ENCODE results near the gene PEX14.

- no peak for TF ChIP-seq POLR2AphosphoS5 (IDR thresholded peaks at IDR 0.05)
- no peak for TF ChIP-seq POLR2A (IDR thresholded peaks at IDR 0.05)
- TF ChIP-seq, protein P1, sequence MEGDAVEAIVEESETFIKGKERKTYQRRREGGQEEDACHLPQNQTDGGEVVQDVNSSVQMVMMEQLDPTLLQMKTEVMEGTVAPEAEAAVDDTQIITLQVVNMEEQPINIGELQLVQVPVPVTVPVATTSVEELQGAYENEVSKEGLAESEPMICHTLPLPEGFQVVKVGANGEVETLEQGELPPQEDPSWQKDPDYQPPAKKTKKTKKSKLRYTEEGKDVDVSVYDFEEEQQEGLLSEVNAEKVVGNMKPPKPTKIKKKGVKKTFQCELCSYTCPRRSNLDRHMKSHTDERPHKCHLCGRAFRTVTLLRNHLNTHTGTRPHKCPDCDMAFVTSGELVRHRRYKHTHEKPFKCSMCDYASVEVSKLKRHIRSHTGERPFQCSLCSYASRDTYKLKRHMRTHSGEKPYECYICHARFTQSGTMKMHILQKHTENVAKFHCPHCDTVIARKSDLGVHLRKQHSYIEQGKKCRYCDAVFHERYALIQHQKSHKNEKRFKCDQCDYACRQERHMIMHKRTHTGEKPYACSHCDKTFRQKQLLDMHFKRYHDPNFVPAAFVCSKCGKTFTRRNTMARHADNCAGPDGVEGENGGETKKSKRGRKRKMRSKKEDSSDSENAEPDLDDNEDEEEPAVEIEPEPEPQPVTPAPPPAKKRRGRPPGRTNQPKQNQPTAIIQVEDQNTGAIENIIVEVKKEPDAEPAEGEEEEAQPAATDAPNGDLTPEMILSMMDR (IDR thresholded peaks at IDR 0.05): no peak
These were observed 204.1 kb downstream of the PEX14 start for GRCh38 chr1:10678852-10679251.

Data from breast epithelium (tissue), 3 donors.